SU-DHL-6 (cell line): Measurements from ENCODE around the gene CDH23.

Source experiments
- CTCF ChIP-seq: fragments of 200-600 bp; sonication (generic); IDR thresholded peaks from one replicate; pipeline ENCODE4 v1.5.1; 2017; ENCODE audit warnings: antibody characterized with exemption, mild to moderate bottlenecking, low read length, moderate library complexity; ENCODE audit not compliant: insufficient read depth, poor library complexity, severe bottlenecking
- EZH2phosphoT487 ChIP-seq: fragments of 200-600 bp; sonication (generic), shearing (Covaris generic); conservative IDR thresholded peaks from 2 replicates; pipeline ENCODE4 v1.6.1; 2018; ENCODE audit warnings: mild to moderate bottlenecking, antibody characterized with exemption, low read length, moderate library complexity, mixed read lengths

- no peak for TF ChIP-seq CTCF
- no peak for TF ChIP-seq EZH2phosphoT487
Measured at GRCh38 chr10:71366690-71367089, 30.0 kb upstream of the CDH23 start.
